ENCODE results near the gene FOXK2.

DNA sequence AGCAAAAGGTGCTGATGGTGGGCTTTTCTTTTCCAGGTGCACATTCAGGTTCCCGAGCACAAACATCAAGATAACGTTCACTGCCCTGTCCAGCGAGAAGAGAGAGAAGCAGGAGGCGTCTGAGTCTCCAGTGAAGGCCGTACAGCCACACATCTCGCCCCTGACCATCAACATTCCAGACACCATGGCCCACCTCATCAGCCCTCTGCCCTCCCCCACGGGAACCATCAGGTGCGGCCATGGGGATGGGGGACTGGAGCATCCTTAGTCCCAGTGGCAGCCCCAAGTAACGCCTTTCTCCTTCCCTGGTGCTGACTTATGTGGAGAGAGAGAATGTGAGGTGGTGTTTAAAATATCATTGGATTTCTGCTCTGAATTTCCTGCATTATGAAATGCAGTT lies 43.8 kb downstream of the FOXK2 start:
- no peak for TF ChIP-seq CTCF (IDR thresholded peaks at IDR 0.05)
- no peak for TF ChIP-seq POLR2A (IDR thresholded peaks at IDR 0.05)

All from breast epithelium (tissue), 3 donors.